LNCAP (cell line): ENCODE measurements around the gene ZNF581.

Experiments used
- CTCF ChIP-seq: fragments of 450-650 bp; IDR thresholded peaks from 2 replicates; pipeline ENCODE4 v1.5.1; 2017; ENCODE audit warnings: mild to moderate bottlenecking

The ZNF581 gene

GRCh38 chr19:55686311-55687050 is 43.0 kb downstream of the ZNF581 start:
- TF ChIP-seq CTCF = no peak

GRCh38 chr19:55687281-55688201 is 44.1 kb downstream of the ZNF581 start:
- no peak for TF ChIP-seq CTCF

GRCh38 chr19:55688422-55689218 is 45.2 kb downstream of the ZNF581 start:
- no peak for TF ChIP-seq CTCF

GRCh38 chr19:55689411-55690108 is 46.1 kb downstream of the ZNF581 start:
- TF ChIP-seq CTCF = no peak

GRCh38 chr19:55690109-55690768 is 46.8 kb downstream of the ZNF581 start:
- TF ChIP-seq CTCF = no peak

GRCh38 chr19:55690769-55691545 is 47.5 kb downstream of the ZNF581 start:
- no peak for TF ChIP-seq CTCF
